Kasumi-1 (cell line): ENCODE data around the gene EIF3I.

Source experiments
- DNase-seq, 2 experiments: peaks; one replicate each; lab custom pipeline; 2025; lab: John Stamatoyannopoulos, UW

EIF3I gene

DNA sequence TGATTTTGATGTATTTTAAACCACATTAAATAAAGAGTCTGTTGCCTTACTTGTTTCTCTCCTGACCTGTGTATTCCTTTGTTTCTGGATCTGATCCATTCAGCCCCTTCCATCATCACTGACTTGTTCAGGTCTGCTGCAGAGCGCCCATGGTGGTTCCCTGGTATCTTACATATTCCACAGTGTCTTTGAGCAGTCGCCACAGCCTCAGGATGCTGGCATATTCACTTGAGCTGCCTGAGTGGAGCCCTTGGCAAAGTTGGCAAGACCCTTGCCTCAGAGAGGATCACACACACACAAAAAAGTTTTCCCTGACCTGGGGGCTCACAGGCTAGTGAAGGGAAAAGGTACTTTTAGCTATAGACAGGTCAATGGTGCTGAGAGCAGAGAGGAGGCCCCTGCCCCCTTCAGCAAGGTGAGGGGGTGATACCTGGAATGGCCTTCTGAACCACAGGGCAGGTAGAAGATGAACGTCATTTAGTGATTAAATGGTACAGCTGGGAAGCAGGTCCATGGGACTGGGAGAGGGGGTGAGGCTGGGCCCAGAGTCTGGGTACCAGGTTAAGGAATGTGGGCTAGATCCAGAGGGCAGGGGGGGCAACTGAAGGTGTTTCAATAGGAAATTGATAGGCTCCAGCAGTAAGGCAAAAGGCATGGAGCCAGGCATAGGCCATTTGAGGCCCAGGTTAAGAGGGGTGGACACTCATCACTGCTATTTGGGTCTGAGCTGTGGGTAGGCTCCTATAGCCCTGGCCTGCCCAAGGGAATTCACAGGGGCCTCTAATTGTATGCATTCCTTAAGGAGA is 23.8 kb upstream of the EIF3I start:
- DNase-seq = no peak

DNA sequence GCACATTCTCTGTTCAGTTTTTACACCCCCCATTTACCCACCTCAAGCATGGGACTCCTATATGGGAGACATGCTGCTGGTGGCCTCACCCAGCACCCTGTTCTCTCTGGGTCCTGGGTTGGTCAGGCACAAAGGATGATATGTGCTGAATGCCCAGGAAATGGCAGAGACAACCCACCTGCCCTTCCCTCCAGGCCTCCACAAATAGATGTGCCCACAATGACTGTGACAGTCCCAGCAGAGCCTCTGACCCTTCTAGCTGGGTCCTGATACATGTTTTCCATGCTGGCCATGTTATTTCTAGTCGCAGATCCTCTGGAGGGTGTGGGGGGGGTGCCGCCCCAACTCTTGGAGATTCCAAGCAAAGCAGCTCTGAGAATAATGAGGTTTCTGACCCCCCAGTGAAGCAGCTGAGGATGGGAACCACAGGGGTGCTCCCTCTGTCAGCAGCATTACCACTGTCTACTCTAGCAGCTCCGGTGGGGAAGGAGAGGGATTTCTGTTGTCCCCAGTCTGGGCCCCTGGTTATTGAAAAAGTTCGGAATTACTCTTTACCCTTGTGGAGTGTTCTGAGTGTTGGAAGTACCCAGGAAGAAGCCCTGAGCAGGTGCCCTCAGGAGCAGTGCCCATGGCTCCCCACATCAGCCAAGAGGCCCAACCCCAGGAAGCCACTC is 23.0 kb upstream of the EIF3I start:
- DNase-seq = no peak

DNA sequence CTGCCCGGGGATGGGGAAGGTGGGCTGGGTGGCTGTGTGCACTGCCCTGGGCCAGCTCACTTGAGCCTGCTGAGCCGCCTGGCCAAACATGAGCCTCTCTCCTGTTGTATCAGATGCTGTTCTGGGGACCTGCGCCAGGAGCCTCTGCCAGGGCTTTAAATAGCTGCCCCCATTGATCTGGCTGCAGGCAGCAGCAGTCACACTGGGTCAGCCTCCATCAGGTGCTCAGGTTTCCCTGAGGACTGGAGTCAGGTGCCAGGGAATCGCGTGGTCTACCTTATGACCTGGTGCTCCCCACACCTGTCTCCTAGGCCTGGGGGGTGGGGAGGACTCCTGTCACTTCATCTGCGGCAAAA is 22.5 kb upstream of the EIF3I start:
- DNase-seq = no peak

DNA sequence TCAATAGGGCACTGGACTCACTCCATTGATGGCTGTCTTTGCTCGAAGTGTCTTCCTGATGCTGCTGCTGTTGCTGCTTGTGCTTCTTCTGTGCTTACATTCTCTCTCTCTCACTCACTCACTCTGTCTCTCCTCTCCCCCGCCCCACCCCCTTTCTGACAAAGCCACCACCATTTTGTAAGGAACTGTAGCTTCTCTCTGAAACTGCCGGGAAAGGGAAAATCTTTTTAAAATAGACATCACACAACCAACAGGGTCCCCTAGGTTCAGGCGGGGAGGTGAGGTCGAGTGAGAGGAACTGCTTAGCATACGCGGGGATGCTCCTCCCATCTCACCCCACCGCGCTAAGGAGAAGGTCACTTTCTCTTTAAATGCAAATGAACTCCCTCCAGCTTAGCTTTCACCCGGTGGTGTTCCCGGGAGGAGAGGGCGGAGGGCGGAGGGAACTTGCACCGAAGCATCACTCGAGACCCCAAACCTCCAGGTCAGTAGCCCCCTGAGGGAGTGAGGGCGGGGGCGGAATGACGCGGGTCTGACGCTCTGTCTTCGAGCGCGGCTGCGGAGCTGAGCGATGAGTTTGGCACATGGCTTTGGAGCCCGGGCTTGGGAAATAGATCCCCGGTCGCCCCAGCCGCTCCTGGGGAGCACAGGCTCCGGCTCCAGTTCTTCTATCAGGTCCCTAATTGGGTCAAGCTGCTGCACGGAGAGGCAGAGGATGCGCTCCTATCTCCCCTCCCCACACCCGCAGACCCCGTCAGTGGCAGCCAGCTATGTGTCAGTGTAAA is 21.8 kb upstream of the EIF3I start, which contains the start of gene CCDC28B:
CCDC28B (plus strand) TSS at position 370 of the 785 bp plus-strand sequence. CDS start 1,341 bp downstream, outside the sequence.
- DNase-seq = peak; percentile 52 to 68

DNA sequence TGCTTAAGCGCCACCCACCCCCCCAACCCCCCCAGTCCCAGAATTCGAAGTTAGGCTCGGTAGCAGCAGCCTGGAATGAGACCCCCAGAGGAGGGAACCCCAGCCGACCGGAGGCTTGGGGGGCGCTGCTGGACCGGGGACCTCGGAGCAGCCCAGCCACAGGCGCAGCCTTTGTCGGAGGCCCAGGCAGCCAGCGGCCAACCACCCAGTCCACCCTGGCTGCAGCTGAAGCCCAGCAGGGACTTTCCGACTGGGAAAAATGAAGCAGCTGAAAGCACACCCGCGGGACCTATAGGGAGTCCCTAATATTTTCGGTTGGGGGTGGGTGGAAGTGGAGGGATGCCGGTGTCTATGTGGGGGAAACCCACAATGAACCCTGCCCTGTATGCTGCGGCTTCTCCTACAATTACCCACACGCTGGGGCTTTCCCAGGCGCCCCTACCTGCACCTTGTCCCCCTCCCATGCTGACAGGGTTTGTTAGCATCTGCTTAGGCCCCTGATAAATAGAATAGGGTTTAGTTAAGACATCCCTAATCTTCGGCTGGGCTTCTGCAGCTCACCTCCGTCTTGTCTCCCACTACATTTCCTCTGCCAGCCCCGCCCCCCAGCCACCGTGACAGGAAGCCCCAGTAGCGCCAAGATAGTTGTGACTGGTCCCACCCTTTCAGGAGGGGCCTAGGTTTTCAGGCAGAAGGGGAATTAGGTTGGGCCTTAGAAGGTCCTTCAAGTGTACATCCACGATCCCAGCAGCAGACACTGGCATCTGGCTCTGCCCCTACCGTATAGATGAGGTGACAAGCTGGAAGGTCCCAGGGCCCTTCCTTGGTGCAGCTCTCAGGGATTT is 21.0 kb upstream of the EIF3I start:
- DNase-seq = peak; percentile 83 to 85

DNA sequence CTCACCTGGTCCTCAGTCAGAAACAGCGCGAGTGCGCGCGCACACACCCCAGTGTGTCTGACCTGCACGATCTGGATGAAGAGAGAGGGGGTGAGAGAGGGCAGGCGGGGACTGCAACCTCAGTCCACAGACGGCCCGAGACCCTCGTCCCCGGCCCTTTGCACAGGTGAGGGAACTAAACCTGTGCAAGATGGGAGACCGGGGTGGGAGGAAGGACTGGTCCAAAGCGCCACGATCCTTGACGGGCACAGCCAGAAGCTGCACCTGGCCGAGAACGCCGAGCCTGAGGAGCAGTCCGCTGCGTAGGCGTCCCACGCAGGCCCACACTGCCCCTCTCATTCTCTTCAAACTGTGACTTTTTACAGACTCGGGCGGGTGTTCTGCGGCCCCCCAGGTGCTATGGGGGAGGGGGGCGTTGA is 17.3 kb upstream of the EIF3I start:
- no peak for DNase-seq

DNA sequence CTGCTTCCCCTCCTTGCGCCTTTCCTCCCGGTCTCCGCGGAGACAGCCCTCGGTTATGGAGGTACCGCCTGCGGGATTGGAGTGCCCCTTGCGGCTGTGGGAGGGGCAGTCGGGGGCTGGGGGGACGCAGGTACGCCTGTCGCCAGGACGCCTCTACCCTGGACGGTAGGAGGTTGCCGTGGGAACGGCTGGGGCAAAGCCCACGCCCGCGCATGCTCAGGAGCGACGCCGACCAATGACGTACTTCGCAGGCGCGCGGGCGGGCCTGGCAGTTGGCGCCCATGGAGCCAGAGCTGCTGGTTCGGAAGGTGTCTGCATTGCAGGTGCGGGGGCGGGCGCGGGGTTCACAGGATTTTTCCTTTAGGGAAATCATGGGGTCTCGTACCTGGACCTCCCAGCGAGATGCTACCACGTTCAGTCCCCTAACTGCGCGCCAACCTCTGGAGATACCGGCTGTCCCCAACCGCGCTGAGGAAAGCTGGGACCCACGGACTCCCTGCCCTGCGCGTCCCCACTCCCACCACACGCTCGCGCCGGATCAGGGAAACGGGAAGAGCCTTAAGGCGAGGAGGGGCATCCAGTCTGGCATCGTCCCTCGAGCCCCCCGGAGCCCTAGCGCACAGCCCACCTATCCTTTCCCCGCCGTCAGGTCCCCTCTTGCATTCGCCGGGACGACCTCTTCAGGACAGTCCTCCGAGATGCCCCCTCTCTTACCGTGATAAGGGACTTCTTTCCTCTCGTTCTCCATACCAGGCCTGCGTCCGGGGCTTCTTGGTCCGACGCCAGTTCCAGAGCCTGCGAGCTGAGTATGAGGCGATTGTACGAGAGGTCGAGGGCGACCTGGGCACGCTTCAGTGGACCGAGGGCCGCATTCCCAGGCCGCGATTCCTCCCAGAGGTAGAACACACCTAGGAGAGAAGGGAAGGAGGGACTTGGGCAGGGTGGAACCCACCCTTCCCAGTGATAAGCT is 16.5 kb upstream of the EIF3I start, which contains the start of gene IQCC:
IQCC (plus strand) TSS at position 271 of the 970 bp plus-strand sequence; CDS start at position 282, 11 bp downstream.
- DNase-seq = peak; percentile 69 to 70

DNA sequence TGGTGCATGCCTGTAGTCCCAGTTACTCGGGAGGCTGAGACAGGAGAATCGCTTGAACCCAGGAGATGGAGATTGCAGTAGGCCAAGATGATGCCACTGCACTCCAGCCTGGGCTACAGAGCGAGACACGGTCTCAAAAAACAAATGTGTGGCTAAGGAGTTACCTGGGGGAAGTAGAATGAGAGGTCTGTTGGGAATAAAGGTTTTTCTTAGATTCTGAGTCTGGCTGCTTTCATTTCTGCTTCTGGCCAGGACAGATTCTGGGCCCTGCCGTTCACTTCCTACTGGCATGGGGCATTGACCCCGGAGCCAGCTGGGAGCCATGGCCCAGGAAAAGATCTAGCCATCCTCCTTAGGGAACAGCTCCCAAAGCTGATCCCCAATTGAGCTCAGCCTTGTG is 13.7 kb upstream of the EIF3I start:
- no peak for DNase-seq

DNA sequence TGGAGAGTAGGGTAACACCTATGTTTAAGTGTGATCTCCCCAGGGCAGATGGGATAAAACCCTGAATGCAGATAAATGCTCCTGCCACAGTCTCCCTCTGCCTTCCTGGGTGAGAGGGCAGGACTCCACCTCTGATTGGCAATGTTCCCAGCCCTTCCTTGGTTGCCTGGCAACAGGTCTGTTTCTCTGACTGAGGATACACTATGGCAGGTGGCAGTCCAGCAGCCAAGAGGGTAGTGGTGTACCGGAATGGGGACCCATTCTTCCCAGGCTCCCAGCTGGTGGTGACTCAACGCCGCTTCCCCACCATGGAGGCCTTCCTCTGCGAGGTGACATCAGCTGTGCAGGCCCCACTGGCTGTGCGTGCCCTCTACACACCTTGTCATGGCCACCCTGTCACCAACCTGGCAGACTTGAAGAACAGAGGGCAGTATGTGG is 13.3 kb upstream of the EIF3I start, which contains the start of gene DCDC2B:
DCDC2B (plus strand) TSS at position 199 of the 438 bp plus-strand sequence; CDS start at position 204, 5 bp downstream.
- no peak for DNase-seq

DNA sequence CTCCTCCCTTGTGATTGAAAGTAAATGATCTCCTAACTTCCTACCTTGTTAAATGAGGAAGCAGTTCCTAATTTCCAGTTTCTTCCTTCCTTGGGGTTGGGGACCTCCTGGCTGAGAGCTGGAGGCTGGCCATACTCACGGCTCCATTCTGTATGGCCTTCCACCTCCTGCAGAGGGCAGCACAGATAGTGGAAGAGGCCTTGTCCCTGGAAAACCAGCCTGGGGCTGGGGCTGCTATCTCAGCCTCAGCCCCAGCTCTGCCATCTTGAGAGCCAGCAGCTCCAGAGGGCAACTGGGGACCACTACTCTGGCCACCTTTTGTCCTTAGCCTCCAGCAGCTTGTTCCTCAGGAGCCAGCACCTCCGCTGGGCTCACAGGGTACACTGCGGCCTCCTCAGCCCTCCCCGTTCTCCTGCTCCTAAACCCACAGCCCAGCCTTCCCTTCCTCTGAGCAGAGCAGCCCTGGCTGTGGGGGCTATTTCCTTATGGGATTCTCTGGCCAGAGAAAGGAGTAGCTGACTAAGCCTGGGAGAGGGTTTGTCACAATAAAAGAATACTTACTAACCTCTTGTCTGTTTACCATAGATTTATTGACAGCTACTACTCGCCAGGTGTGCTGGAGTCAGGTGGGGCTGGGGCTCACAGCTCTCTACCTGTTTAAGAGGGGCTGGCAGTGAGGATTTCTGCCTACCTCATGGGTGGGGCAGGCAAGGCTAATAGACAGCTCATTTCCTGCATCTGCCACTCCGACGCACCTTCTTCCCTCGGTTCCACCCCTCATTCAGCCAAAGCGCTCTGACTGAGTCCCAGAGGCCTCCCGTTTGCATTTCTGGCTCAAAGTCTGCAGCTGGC is 6.4 kb upstream of the EIF3I start:
- peak; percentile 64 to 83 for DNase-seq

DNA sequence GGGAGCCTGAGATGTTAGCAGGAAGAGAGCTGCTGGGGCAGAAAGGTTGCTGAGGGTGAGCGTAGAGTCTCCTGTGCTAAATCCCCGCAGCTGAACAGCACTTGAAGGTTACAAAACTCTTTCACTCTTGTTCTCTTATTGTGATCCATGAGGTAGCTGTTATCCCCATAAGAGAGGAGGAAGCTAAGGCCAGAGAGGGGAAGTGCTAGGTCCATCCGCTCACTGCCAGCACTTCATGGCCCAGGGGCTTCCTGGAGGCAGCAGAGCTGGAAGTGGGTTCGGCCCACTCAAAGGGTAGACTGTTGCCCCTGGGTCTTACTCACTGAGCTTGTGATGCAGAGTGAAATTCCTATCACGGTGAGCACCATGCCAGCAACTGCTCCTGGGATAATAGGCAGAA is 5.6 kb upstream of the EIF3I start:
- DNase-seq = no peak

DNA sequence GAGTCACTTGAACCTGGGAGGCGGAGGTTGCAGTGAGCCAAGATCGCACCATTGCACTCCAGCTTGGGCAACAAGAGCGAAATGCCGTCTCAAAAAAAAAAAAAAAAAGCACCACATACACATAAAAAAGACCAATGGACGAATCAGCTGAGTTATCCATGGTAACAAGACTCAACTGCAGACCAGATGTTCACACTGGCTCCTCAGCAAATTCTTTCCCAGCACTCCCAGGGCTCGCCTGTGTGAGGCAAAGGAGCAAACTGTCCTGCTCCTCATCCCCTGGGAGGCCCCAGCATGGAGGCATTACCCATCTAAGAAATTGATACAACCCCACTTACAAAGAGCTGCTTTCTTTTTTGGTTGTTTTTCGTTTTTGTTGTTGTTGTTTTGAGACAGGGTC is 3.2 kb upstream of the EIF3I start:
- no peak for DNase-seq

DNA sequence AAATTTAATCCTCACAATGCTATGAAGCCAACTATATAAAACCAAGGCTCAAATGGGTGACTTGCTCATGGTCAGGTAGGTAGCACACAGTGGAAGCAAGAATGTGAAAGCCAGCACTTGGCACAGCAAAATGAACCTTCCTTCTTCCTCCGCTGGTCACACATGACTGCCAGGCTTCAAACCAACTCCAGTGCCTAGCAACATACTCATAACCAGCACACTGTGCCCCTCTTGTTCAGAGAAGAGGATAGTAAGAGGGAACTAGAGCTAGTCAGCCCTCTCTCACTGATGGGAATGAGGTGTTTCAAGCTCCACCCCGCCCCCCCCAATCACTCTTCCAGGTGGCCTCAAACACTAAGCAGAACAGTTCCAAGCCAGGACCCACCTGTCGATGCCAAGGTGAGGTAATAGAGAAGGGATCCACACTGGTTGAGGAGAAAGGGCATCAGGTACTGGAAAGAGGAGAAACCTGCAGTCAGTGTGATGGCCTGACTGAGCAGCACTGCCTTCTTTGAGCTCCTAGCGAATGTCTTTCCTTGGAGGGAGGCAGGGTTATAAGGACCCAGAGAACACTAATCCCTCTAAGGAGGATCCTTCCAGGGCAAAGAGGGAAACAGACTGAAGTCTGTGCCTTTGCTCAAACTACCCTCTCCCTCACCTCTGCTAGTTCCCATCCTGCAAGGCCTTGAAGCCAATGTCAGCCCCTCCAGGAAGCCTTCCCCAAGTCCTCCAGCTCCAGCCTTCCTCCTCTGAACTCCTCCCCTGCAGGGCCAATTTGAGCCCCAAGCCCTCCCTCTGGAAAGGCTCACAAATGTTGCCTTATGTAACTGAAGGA is 1.2 kb upstream of the EIF3I start:
- DNase-seq = no peak

DNA sequence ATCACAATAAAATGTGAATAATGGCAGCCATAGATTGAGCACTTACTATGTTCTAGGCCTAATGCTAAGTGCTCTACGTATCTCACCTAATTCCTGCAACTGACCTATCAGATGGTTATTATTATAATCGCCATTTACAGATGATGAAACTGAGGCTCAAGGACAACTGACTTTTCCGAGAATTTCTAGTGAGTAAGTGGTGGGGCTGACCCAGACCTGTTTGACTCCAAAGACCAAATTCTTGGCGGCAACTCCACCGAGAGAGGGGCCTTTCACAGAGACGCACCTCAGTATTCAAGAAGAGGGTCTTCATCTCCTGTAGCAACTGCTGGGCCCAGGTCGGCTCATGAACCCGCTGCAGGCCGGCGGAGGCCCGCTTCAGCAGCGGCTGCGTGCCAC is 627 bp upstream of the EIF3I start:
- DNase-seq = no peak

DNA sequence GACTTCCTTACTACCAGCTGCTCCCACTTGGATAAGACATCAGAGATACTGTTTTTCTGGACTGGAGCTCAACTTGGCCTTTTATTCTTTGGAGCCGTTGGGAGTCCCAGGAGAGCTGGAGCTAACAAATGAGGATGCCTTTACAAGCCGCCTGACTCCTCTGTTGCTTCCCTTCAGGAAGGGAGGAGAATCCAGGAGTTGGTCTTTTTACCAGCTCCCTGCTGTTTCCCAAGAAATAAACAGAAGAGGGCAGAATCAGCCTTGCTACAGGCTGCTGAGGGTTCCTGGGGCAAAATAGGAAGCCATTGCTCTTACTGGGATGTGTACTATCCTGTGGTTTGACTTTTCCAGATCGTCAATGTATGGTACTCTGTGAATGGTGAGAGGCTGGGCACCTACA is 1.5 kb downstream of the EIF3I start:
- no peak for DNase-seq

DNA sequence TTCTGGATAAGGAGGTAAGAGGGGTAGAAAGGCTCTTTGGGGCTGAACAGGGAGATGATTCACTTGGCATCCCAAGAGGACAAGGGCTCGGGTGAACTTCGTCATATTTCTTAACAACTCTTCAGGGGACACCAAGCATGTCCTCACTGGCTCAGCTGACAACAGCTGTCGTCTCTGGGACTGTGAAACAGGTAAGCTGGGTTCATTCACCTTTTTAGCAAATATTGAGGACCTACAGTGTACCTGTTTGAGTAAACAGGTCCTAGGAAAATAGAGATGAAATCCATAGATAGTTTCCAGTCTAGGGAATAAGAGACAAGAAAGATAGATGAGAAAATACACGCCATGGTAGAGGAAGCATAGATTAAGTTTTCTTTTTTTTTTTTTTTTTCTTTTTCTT is 2.1 kb downstream of the EIF3I start:
- DNase-seq = no peak

DNA sequence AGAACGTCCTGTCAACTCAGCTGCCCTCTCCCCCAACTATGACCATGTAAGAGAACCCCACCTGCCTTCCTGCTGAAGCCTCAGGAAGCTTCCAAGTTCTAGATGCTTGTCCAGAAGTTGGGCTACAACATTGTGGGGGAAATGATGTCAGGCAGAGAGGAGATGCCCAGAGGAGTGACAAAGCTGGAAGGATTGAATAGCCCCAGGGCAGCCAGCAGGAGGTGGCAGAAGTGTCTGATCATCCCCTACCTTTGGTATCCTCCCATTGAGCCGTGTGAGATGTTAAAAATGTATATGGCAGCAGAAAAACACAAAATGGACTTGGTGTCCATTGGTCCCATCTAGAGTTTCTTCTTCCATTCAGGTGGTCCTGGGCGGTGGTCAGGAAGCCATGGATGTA is 6.6 kb downstream of the EIF3I start:
- DNase-seq = no peak

DNA sequence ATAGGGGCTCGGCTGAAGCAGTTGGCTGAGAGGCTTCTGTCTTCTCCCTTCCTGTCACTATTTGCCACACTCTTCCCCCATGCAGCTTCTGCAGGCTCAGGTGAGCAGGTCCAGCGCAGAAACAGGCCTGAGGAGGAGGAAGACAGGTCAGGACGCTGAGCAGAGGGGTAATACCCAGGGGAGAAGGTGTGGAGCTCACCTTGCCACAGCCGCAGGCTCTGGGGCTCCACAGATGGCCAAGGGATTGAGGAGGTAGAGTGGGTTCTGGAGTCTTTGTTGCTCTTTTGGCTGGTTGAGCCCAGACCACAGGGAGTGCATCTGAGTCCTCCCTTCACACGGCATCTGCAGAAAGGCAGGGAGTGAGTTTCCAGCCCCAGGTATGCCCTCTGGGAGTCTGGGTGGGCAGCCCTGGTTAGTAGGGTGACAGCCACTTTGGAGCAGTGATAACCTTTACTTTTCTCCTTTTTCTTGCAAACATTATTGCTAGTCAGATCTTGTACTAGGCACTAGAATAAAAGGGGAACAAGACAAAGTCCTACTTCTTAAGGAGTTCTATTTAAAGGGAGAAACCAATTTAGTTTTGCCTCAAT is 9.7 kb downstream of the EIF3I start:
- no peak for DNase-seq
